ENCODE measurements around the gene SHBG.
"Not testable (repeated sequence)": the region's sequence is repeated elsewhere in the genome, so short reads cannot be mapped to it uniquely, and the experiment has no call there.

Gene SHBG

GRCh38 chr17:7611635-7612293 is 18.2 kb upstream of the SHBG start:
- no peak for DNase-seq (ENCODE audit: low read depth)

DNA sequence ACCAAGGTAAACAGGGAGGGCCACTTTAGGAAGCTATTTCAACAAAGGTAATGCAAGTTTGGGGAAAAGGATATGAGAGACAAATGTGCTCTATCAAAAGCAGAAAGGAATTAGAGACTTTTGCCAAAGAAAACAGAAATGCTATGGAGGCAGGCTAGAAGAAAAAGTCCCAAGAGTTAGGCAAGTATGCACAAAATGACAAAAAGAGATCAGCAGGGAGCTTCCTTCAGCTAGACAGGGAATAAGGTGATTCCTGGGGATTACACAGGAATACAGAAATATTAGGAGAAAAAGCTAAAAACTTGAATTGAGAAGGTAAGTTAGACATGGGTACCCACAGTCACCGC is 17.7 kb upstream of the SHBG start:
- no peak for DNase-seq (ENCODE audit: low read depth)

- no peak for DNase-seq (ENCODE audit: low read depth)
Measured at GRCh38 chr17:7613769-7614424, 16.0 kb upstream of the SHBG start.

DNA sequence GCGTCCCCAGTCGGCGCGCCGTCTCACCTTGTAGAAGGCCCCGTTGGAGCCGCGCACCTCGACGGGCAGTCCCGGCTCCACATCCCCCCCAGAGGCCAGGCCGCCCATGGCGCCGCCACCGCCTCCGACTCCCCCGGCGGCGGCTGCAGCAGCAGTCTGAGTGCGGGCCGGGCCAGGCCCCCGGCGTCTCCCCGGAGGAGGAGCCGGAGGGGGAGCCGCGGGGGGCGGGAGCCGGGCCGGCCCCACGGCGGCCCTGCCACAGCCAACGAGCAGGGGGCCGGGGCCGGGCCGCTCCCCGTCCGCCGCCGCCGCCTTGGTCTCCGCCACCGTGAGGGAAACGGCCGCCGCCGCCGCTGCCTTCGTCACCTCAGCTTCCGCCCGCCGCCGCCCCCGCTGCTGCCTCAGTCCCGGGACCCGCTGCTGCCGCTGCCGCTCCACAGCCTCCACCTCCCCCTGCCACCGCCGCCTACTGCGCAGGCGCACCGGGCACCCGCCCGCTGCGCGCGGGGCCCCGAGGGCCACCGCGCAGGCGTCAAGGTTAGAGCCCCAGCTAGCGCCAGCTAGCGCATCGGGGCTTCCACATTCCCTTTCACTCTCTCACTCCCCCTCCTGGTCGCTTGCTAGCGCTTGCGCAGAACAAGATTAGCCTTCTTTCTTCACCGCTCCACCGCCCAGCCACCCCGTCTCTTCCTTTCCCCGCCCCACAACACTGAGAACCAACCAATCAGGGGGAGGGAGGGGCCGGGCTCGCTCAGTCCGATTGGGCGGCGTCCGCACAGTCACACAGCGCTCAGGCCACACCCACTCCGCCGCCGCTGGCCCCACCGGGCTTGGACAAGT is 15.3 kb upstream of the SHBG start, which contains the start of gene FXR2:
Gene FXR2, minus strand, starts transcription at position 473 of the 840 bp plus-strand sequence. Its CDS starts 365 bp downstream, at position 108.
- DNase-seq (ENCODE audit: low read depth) = peak; percentile 93

- DNase-seq (ENCODE audit: low read depth) = no peak
Measured at GRCh38 chr17:7615265-7615747, 14.6 kb upstream of the SHBG start.

DNA sequence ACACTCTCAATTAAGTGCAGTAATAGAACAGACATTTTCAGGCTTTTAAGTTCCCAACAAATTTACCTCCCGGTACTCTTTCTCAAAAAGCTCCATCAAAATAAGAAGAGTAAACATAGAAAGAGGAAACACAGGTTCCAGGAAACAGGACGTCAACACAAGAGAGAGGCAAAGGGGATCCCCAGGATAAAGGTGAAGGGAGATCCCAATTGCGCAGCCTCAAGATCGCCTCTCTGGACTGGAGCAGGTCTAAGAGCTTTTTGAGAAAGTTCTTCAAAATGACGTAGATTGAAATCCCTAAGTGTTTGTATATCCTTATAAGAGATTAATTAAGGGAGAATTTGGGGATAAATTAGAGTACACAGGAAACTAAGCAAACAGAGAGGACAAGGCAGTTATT is 11.3 kb upstream of the SHBG start:
- DNase-seq (ENCODE audit: low read depth) = no peak

DNA sequence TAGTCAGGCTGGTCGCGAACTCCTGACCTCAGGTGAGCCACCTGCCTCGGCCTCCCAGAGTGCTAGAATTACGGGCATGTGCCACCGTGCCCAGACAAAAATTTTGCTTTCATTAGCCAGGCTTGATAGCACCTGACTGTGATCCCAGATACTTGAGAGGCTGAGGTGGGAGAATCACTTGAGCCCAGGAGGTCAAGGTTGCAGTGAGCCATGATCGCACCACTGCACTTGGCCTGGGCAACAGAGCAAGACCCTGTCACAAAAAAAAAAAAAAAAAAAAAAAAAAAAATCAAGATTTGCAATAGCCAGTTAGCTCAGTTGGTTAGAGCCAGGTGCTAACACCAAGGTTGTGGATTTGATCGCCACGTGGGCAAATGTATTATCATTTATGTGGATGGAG is 9.1 kb upstream of the SHBG start:
- DNase-seq (ENCODE audit: low read depth) = no peak

DNA sequence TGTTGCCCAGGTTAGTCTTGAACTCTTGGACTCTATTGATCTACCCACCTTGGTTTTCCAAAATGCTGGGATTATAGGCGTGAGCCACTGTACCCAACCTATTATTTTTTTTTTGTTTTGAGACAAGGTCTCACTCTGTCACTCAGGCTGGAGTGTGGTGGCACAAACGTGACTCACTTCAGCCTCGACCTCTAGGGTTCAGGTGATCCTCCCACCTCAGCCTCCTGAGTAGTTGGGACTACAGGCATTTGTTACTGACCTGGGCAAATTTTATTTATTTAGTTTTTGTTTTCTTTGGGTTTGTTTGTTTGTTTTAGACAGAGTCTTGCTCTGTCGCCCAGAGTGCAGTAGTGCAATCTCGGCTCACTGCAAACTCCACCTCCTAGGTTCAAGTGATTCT is 6.3 kb upstream of the SHBG start:
- no peak for DNase-seq (ENCODE audit: low read depth)

DNA sequence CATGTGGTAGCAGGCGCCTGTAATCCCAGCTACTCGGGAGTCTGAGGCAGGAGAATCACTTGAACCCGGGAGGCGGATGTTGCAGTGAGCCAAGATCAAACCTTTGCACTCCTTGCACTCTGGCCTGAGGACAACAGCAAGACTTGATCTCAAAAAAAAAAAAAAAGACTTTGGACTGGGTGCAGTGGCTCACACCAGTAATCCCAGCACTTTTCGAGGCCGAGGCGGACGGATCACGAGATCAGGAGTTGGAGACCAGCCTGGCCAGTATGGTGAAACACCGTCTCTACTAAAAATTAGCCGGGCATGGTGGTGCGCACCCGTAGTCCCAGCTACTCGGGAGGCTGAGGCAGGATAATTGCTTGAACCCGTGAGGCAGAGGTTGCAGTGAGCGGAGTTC is 4.2 kb upstream of the SHBG start:
- DNase-seq (ENCODE audit: low read depth) = not testable (repeated sequence)

DNA sequence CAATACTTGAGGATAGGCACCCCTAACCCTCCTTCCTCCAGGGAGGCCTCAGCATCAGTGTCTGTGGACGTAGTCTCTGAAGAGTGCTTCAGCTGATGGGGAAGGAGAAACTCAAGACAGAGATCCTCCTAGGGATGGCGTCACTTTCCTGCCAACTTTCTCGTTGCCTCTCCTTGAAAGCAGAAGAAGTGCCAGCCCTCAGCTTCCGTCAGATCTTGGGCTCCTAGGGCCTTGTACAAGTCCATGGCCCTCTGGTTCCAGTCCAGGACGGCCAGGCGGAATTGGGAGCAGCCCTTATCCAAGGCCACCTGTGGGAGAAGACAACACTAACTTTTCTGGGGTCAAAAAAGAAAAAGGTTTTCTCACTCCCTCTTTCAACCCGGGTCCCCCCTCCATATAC is 3.6 kb upstream of the SHBG start:
- DNase-seq (ENCODE audit: low read depth) = no peak

DNA sequence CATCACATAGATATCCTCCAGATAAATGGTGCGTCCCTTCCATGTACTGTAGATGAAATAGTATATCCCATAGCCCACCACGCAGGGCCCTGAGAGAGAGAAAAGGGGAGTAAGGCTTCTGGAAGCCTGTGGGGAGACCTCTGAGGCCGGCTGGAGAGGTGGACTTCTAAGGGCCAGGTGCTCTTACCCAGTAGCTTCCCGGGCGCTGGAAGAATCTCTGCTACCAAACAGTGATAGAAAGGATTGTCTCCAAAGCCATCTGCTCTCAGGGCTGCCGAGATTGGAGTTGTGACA is 3.0 kb upstream of the SHBG start:
- no peak for DNase-seq (ENCODE audit: low read depth)

- peak; percentile 49 for DNase-seq (ENCODE audit: low read depth)
Measured at GRCh38 chr17:7627250-7628121, 2.4 kb upstream of the SHBG start, which contains the start of gene SAT2. SAT2 (minus strand) TSS chr17:7627821; CDS start chr17:7627635, 186 bp downstream.

DNA sequence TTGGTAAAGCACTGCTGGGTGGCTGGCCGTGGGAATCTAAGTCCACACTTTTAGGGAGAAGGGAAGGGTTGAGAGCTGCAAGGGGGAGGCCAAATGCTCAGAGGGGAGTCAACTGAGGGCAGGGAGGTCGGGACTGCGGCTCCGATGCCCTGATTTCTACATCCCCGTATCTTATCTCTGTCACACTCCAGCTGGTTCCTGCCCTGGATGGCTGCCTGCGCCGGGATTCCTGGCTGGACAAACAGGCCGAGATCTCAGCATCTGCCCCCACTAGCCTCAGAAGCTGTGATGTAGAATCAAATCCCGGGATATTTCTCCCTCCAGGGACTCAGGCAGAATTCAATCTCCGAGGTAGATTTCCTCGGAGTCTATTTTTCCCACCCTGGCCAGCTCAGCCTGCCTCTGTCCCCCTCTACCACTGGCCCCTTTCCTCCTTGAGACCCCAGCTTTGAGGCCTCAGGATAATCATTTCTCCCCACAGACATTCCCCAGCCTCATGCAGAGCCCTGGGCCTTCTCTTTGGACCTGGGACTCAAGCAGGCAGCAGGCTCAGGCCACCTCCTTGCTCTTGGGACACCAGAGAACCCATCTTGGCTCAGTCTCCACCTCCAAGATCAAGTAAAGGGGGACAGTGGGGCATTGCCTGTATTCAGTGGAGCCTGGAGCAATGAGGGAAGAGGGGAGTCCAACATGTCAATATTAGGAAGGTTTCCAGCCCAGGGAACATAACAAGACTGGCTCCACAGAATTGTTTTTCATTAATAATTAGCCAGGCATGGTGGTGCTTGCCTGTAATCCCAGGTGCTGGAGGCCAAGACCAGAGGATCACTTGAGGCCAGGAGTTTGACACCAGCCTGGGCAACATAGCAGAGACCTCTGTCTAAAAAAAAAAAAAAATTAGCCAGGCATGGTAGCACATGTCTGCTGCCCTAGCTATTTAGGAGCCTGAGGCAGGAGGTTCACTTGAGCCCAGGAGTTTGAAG is 1.8 kb downstream of the SHBG start:
- DNase-seq (ENCODE audit: low read depth) = no peak

DNA sequence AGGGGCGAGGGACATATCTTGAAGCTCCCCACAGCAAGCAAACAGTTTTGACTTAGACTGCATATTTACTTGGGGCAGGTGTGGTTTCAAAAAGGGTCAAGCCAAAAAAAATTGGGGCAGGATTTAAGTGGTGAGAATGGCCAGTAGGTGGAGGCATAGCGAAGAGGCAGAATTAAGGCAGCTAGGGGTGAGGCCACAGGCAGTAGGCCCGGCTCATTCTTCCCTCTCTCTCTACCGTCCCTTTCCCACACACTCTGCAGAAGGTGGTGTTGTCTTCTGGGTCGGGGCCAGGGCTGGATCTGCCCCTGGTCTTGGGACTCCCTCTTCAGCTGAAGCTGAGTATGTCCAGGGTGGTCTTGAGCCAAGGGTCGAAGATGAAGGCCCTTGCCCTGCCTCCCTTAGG is 2.6 kb downstream of the SHBG start:
- no peak for DNase-seq (ENCODE audit: low read depth)

GRCh38 chr17:7633093-7633492 is 3.2 kb downstream of the SHBG start:
- no peak for DNase-seq (ENCODE audit: low read depth)

DNA sequence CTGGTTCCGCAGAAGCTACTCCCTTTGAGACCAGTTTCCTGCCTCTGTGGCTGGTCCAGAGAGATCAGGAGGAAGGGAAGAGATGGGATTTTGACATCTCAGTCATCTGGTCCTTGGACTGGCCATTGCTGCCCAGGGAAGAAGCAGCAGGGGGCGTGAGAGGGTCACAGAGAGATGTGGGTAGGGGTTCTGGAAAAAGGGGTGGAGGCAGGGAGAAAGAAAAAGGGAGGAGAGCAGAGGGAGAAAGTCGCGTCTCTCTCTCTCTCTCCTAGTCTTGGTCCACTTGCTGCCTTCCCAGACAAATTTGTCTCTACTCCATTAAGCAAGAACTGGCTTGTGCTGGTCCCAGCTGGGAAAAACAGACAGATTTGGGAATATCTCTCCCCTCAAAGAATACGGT is 4.4 kb downstream of the SHBG start:
- DNase-seq (ENCODE audit: low read depth) = no peak

GRCh38 chr17:7636163-7636562 is 6.2 kb downstream of the SHBG start:
- DNase-seq (ENCODE audit: low read depth) = no peak

GRCh38 chr17:7640783-7641182 is 10.8 kb downstream of the SHBG start:
- DNase-seq (ENCODE audit: low read depth) = no peak

DNA sequence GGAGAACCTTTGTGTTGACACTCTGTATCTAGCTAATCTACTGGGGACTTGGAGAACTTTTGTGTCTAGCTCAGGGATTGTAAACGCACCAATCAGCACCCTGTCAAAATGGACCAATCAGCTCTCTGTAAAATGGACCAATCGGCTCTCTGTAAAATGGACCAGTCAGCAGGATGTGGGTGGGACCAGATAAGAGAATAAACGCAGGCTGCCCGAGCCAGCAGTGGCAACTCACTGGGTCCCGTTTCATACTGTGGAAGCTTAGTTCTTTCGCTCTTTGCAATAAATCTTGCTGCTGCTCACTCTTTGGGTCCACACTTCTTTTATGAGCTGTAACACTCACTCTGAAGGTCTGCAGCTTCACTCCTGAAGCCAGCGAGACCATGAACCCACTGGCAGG is 11.7 kb downstream of the SHBG start:
- DNase-seq (ENCODE audit: low read depth) = not testable (repeated sequence)

DNA sequence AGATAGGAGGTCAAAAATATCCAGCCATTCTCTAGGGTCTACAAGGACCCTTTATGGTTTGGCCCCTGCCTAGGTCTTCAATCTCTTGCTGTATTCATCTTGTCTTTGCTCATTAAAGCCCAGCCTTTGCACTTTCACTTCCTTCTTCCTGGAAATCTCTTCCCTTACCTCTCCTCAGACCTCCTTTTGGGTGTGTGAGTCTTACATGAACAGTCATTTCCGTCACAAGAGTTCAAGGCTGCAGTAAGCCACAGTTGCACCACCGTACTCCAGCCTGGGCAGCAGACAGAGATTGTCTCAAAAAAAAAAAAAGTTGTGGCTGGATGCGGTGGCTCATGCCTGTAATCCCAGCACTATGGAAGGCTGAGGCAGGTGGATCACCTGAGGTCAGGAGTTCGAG is 14.8 kb downstream of the SHBG start:
- no peak for DNase-seq (ENCODE audit: low read depth)

GRCh38 chr17:7646457-7646856 is 16.5 kb downstream of the SHBG start:
- DNase-seq (ENCODE audit: low read depth) = no peak

Data from stimulated activated CD8-positive, alpha-beta memory T cell treated with anti-CD3 and anti-CD28 coated beads, Interleukin-15, amount 100 ng/mL, for 24 hours (primary cell).